Suprapubic skin (tissue), 3 donors: ENCODE measurements around the gene PIP5K1C.

Experiments
- POLR2A ChIP-seq, 2 donors: fragments of 450-650 bp; IDR thresholded peaks; one replicate each; pipeline ENCODE4 v1.6.1; 2017; ENCODE audit warnings: antibody characterized with exemption in 2 of 2, mild to moderate bottlenecking in 2 of 2, moderate library complexity in 2 of 2
- TF ChIP-seq, protein P1 (sequence below), 2 donors: fragments of 200-600 bp in 1 of 2; fragments of 450-650 bp in 1 of 2; sonication (generic) in 1 of 2; IDR thresholded peaks; one replicate each; pipeline ENCODE4 v1.5.1; 2016 to 2019; ENCODE audit warnings: antibody characterized with exemption in 2 of 2, mild to moderate bottlenecking in 1 of 2, moderate library complexity in 1 of 2

GRCh38 chr19:3590991-3591659, 109.1 kb downstream of the PIP5K1C start:
- TF ChIP-seq POLR2A (IDR thresholded peaks at IDR 0.05), result no peak
- TF ChIP-seq, protein P1, sequence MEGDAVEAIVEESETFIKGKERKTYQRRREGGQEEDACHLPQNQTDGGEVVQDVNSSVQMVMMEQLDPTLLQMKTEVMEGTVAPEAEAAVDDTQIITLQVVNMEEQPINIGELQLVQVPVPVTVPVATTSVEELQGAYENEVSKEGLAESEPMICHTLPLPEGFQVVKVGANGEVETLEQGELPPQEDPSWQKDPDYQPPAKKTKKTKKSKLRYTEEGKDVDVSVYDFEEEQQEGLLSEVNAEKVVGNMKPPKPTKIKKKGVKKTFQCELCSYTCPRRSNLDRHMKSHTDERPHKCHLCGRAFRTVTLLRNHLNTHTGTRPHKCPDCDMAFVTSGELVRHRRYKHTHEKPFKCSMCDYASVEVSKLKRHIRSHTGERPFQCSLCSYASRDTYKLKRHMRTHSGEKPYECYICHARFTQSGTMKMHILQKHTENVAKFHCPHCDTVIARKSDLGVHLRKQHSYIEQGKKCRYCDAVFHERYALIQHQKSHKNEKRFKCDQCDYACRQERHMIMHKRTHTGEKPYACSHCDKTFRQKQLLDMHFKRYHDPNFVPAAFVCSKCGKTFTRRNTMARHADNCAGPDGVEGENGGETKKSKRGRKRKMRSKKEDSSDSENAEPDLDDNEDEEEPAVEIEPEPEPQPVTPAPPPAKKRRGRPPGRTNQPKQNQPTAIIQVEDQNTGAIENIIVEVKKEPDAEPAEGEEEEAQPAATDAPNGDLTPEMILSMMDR (IDR thresholded peaks at IDR 0.05), result no peak
